ENCODE data around the gene RFX8.

The RFX8 gene

GRCh38 chr2:101500180-101500579, 25.3 kb upstream of the RFX8 start:
- Histone ChIP-seq H3K79me2 (ENCODE audit: insufficient read depth, low read length) (no peaks in the 10 kb centered on the region), H3K9me2 (replicated peaks; ENCODE audit: low read depth, low read length) (no peaks in the 10 kb centered on the region), H3K4me3 (ENCODE audit: low read length, poor library complexity, severe bottlenecking) (no peak overlapping the region), H3K4me1 (ENCODE audit: insufficient read depth, low read length, poor library complexity, severe bottlenecking) (peaks cover 30% of the 10 kb centered on the region), H4K20me1 (ENCODE audit: insufficient read depth, low read length, poor library complexity, severe bottlenecking) (no peaks in the 10 kb centered on the region), H3K9ac (ENCODE audit: low read depth, low read length, poor library complexity, severe bottlenecking) (peak overlapping the region; percentile 42), H2AFZ (ENCODE audit: low read length) (peak overlapping the region; percentile 43), H3K36me3 (ENCODE audit: insufficient read depth, low read length) (no peaks in the 10 kb centered on the region), H3F3A (ENCODE audit: low read depth) (no peaks in the 10 kb centered on the region), H3K4me2 (ENCODE audit: low read depth, low read length, poor library complexity, severe bottlenecking) (no peak overlapping the region), H3K27me3 (ENCODE audit: insufficient read depth, low read length, poor library complexity, severe bottlenecking) (no peaks in the 10 kb centered on the region), H3K9me3 (ENCODE audit: insufficient read depth, low read depth, low read length) (no peaks in the 10 kb centered on the region)
- TF ChIP-seq CTCF (conservative IDR thresholded peaks at IDR 0.05; ENCODE audit: low read length), result no peak
- no peak for TF ChIP-seq EZH2phosphoT487 (IDR thresholded peaks at IDR 0.05; ENCODE audit: borderline replicate concordance)

DNA sequence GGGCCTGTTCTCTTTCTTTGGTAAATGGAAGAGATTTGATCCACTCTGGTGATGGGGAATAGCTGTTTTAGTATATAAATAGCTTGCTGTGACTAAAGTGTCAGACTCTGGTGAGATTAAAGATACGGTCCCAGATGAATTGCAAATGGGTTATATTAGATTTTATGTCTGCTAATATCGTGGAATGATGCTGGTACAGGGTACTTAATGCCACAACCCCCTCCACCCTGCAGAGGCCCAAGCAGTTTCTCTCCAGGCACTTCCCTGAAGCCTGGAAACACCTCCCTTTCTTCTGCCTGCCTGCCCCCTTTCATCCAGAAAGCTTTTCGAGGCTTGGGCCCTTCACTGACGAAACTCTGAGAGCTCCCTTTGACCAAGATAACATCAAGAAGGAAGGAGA, 21.4 kb upstream of the RFX8 start:
- no peak for TF ChIP-seq EZH2phosphoT487 (IDR thresholded peaks at IDR 0.05; ENCODE audit: borderline replicate concordance)
- TF ChIP-seq CTCF (conservative IDR thresholded peaks at IDR 0.05; ENCODE audit: low read length), result no peak
- no peaks in the 10 kb centered on the region for H3K27me3 ChIP-seq (ENCODE audit: insufficient read depth, low read length, poor library complexity, severe bottlenecking)
- H3K9ac ChIP-seq (ENCODE audit: low read depth, low read length, poor library complexity, severe bottlenecking), result no peak overlapping the region
- H4K20me1 ChIP-seq (ENCODE audit: insufficient read depth, low read length, poor library complexity, severe bottlenecking), result no peaks in the 10 kb centered on the region
- no peaks in the 10 kb centered on the region for H3F3A ChIP-seq (ENCODE audit: low read depth)
- H3K79me2 ChIP-seq (ENCODE audit: insufficient read depth, low read length), result no peaks in the 10 kb centered on the region
- no peaks in the 10 kb centered on the region for H3K9me3 ChIP-seq (ENCODE audit: insufficient read depth, low read depth, low read length)
- peaks cover 16% of the 10 kb centered on the region for H3K4me1 ChIP-seq (ENCODE audit: insufficient read depth, low read length, poor library complexity, severe bottlenecking)
- no peaks in the 10 kb centered on the region for H3K36me3 ChIP-seq (ENCODE audit: insufficient read depth, low read length)
- no peak overlapping the region for H2AFZ ChIP-seq (ENCODE audit: low read length)
- H3K4me2 ChIP-seq (ENCODE audit: low read depth, low read length, poor library complexity, severe bottlenecking), result no peak overlapping the region
- H3K9me2 ChIP-seq (replicated peaks; ENCODE audit: low read depth, low read length), result no peaks in the 10 kb centered on the region
- no peak overlapping the region for H3K4me3 ChIP-seq (ENCODE audit: low read length, poor library complexity, severe bottlenecking)

GRCh38 chr2:101492936-101493473, 18.1 kb upstream of the RFX8 start:
- Histone ChIP-seq H3F3A (ENCODE audit: low read depth) (no peaks in the 10 kb centered on the region), H3K27me3 (ENCODE audit: insufficient read depth, low read length, poor library complexity, severe bottlenecking) (no peaks in the 10 kb centered on the region), H2AFZ (ENCODE audit: low read length) (no peak overlapping the region), H3K9ac (ENCODE audit: low read depth, low read length, poor library complexity, severe bottlenecking) (no peak overlapping the region), H3K79me2 (ENCODE audit: insufficient read depth, low read length) (no peaks in the 10 kb centered on the region), H3K9me2 (replicated peaks; ENCODE audit: low read depth, low read length) (no peaks in the 10 kb centered on the region), H3K4me2 (ENCODE audit: low read depth, low read length, poor library complexity, severe bottlenecking) (no peak overlapping the region), H4K20me1 (ENCODE audit: insufficient read depth, low read length, poor library complexity, severe bottlenecking) (no peaks in the 10 kb centered on the region), H3K4me1 (ENCODE audit: insufficient read depth, low read length, poor library complexity, severe bottlenecking) (no peaks in the 10 kb centered on the region), H3K9me3 (ENCODE audit: insufficient read depth, low read depth, low read length) (no peaks in the 10 kb centered on the region), H3K36me3 (ENCODE audit: insufficient read depth, low read length) (no peaks in the 10 kb centered on the region), H3K4me3 (ENCODE audit: low read length, poor library complexity, severe bottlenecking) (no peak overlapping the region)
- TF ChIP-seq EZH2phosphoT487 (IDR thresholded peaks at IDR 0.05; ENCODE audit: borderline replicate concordance) (no peak), CTCF (conservative IDR thresholded peaks at IDR 0.05; ENCODE audit: low read length) (no peak)
